Ishikawa (cell line): ENCODE results near the gene MYPN.

Source experiments
- CEBPB ChIP-seq: IDR thresholded peaks from 2 replicates; pipeline ENCODE4 v1.6.1; 2012
- CREB1 ChIP-seq: IDR thresholded peaks from 2 replicates; pipeline ENCODE4 v1.6.1; 2012; ENCODE audit warnings: low read depth
- EGR1 ChIP-seq: IDR thresholded peaks from 2 replicates; pipeline ENCODE4 v1.6.1; 2012
- EP300 ChIP-seq: IDR thresholded peaks from 2 replicates; pipeline ENCODE4 v1.6.1; 2012; ENCODE audit warnings: borderline replicate concordance
- RAD21 ChIP-seq: IDR thresholded peaks from 2 replicates; pipeline ENCODE4 v1.6.1; 2012; ENCODE audit warnings: low read depth
- TAF1 ChIP-seq: IDR thresholded peaks from 2 replicates; pipeline ENCODE4 v1.6.1; 2012; ENCODE audit warnings: low read depth, mild to moderate bottlenecking
- TEAD4 ChIP-seq: IDR thresholded peaks from 2 replicates; pipeline ENCODE4 v1.6.1; 2012
- TF ChIP-seq, protein P1 (sequence below): IDR thresholded peaks from 2 replicates; pipeline ENCODE4 v1.6.1; 2012
- TF ChIP-seq, protein P2 (sequence below): IDR thresholded peaks from 2 replicates; pipeline ENCODE4 v1.6.1; 2012; ENCODE audit warnings: low read depth, mild to moderate bottlenecking
- TF ChIP-seq, protein P3 (sequence below): IDR thresholded peaks from 2 replicates; pipeline ENCODE4 v1.6.1; 2012

DNA sequence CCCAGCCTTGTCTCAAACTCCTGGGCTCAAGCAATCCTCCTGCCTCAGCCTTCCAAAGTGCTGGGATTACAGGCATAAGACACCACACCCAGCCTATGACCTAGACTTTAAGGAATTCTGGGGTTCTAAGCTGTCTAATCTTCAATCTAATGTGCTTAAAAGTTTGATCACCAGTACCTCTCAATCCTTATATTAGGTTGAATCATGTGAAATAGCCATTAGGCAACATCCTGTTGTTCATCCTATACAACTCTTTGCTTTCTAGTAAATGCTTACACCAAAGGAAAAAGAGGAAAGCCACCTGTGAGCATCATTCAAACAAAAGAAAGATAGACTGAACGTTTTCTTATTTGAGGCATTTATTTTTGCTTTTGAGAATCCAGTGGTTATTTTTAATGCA lies 66.7 kb downstream of the MYPN start:
- no peak for TF ChIP-seq TEAD4
- no peak for TF ChIP-seq CEBPB
- no peak for TF ChIP-seq RAD21
- no peak for TF ChIP-seq EGR1
- TF ChIP-seq, protein P1, sequence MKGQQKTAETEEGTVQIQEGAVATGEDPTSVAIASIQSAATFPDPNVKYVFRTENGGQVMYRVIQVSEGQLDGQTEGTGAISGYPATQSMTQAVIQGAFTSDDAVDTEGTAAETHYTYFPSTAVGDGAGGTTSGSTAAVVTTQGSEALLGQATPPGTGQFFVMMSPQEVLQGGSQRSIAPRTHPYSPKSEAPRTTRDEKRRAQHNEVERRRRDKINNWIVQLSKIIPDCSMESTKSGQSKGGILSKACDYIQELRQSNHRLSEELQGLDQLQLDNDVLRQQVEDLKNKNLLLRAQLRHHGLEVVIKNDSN = no peak
- TF ChIP-seq, protein P2, sequence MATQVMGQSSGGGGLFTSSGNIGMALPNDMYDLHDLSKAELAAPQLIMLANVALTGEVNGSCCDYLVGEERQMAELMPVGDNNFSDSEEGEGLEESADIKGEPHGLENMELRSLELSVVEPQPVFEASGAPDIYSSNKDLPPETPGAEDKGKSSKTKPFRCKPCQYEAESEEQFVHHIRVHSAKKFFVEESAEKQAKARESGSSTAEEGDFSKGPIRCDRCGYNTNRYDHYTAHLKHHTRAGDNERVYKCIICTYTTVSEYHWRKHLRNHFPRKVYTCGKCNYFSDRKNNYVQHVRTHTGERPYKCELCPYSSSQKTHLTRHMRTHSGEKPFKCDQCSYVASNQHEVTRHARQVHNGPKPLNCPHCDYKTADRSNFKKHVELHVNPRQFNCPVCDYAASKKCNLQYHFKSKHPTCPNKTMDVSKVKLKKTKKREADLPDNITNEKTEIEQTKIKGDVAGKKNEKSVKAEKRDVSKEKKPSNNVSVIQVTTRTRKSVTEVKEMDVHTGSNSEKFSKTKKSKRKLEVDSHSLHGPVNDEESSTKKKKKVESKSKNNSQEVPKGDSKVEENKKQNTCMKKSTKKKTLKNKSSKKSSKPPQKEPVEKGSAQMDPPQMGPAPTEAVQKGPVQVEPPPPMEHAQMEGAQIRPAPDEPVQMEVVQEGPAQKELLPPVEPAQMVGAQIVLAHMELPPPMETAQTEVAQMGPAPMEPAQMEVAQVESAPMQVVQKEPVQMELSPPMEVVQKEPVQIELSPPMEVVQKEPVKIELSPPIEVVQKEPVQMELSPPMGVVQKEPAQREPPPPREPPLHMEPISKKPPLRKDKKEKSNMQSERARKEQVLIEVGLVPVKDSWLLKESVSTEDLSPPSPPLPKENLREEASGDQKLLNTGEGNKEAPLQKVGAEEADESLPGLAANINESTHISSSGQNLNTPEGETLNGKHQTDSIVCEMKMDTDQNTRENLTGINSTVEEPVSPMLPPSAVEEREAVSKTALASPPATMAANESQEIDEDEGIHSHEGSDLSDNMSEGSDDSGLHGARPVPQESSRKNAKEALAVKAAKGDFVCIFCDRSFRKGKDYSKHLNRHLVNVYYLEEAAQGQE = no peak
- no peak for TF ChIP-seq EP300
- no peak for TF ChIP-seq TAF1
- TF ChIP-seq, protein P3, sequence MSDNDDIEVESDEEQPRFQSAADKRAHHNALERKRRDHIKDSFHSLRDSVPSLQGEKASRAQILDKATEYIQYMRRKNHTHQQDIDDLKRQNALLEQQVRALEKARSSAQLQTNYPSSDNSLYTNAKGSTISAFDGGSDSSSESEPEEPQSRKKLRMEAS = no peak
- no peak for TF ChIP-seq CREB1
